Keratinocyte (primary cell): ENCODE results near the gene CD8B. TPM values are rescaled to one million over a fixed set of nuclear protein-coding genes. Genes with fewer than 3 reads are reported as not detected.

Source experiments
- DNase-seq: peaks from one replicate; pipeline ENCODE4 v3.0.0-alpha.2; 2011; ENCODE audit warnings: low read depth, missing footprints, low spot score
- FAIRE-seq: peaks from 2 replicates; lab custom pipeline; 2011; peaks lifted over from hg19 to GRCh38; lab: Jason Lieb, UNC
- H2AFZ ChIP-seq: 2 replicates; pipeline ENCODE4 v1.6.0; 2012; ENCODE audit warnings: low read length, control low read depth, inconsistent platforms; ENCODE audit not compliant: control insufficient read depth
- H3K27ac ChIP-seq: 2 replicates; pipeline ENCODE4 v1.5.1; 2011; ENCODE audit warnings: low read length; ENCODE audit not compliant: control insufficient read depth, insufficient read depth
- H3K27me3 ChIP-seq: 3 replicates; pipeline ENCODE4 v1.6.0; 2011; ENCODE audit warnings: low read length; ENCODE audit not compliant: control insufficient read depth, insufficient read depth; ENCODE audit errors: extremely low read depth
- H3K36me3 ChIP-seq, 2 experiments: 2 replicates in 1 of 2; 3 replicates in 1 of 2; pipeline ENCODE4 v1.5.1; 2011; ENCODE audit warnings: low read length in 2 of 2, mild to moderate bottlenecking in 1 of 2; ENCODE audit not compliant: control insufficient read depth in 2 of 2, insufficient read depth in 2 of 2; ENCODE audit errors: extremely low read depth in 1 of 2
- H3K4me1 ChIP-seq: 3 replicates; pipeline ENCODE4 v1.5.1; 2011; ENCODE audit warnings: low read length; ENCODE audit not compliant: control insufficient read depth, insufficient read depth; ENCODE audit errors: extremely low read depth
- H3K4me2 ChIP-seq: 3 replicates; pipeline ENCODE4 v1.6.0; 2011; ENCODE audit warnings: low read depth, low read length; ENCODE audit not compliant: control insufficient read depth, insufficient read depth; ENCODE audit errors: extremely low read depth
- H3K4me3 ChIP-seq, 3 experiments: fragments of 200-600 bp in 1 of 3; sonication (generic) in 1 of 3; 2 replicates in 2 of 3; 3 replicates in 1 of 3; pipeline ENCODE4 v1.5.1; 2011 to 2016; ENCODE audit warnings: low read length in 3 of 3, mild to moderate bottlenecking in 3 of 3, control low read depth in 2 of 3, inconsistent platforms in 1 of 3, low read depth in 1 of 3, mixed read lengths in 1 of 3, mixed run types in 1 of 3, moderate library complexity in 1 of 3; ENCODE audit not compliant: control insufficient read depth in 2 of 3, insufficient read depth in 2 of 3; ENCODE audit errors: extremely low read depth in 1 of 3
- H3K79me2 ChIP-seq: 2 replicates; pipeline ENCODE4 v1.6.0; 2012; ENCODE audit warnings: low read length; ENCODE audit not compliant: control insufficient read depth, insufficient read depth
- H3K9ac ChIP-seq: 3 replicates; pipeline ENCODE4 v1.6.0; 2011; ENCODE audit warnings: low read length; ENCODE audit not compliant: control insufficient read depth, insufficient read depth; ENCODE audit errors: extremely low read depth
- H3K9me1 ChIP-seq: 3 replicates; pipeline ENCODE4 v1.6.0; 2011; ENCODE audit warnings: low read length; ENCODE audit not compliant: control insufficient read depth, insufficient read depth; ENCODE audit errors: extremely low read depth
- H3K9me3 ChIP-seq: 2 replicates; pipeline ENCODE4 v1.5.1; 2012; ENCODE audit warnings: low read depth, low read length; ENCODE audit not compliant: control insufficient read depth
- H4K20me1 ChIP-seq: 3 replicates; pipeline ENCODE4 v1.6.0; 2011; ENCODE audit warnings: low read length; ENCODE audit not compliant: control insufficient read depth, insufficient read depth; ENCODE audit errors: extremely low read depth
- CTCF ChIP-seq, 3 experiments: IDR thresholded peaks in 1 of 3; conservative IDR thresholded peaks in 1 of 3; optimal IDR thresholded peaks in 1 of 3; 2 replicates in 2 of 3; 3 replicates in 1 of 3; pipeline versions ENCODE3 to v1.5.1; 2011; ENCODE audit warnings: low read length in 3 of 3, mild to moderate bottlenecking in 3 of 3, moderate library complexity in 2 of 3, control low read depth in 1 of 3, inconsistent platforms in 1 of 3; ENCODE audit not compliant: insufficient read depth in 2 of 3; ENCODE audit errors: extremely low read depth in 1 of 3
- EZH2 ChIP-seq: IDR thresholded peaks from one replicate; pipeline ENCODE4 v1.6.1; 2012; ENCODE audit warnings: inconsistent platforms, mild to moderate bottlenecking, low read length, moderate library complexity
- dilution Hi-C: fragments of 300-500 bp; cut with MboI; formaldehyde crosslinking; loops from one replicate; pipeline ENCODE4 v1.7.0; 2020; ENCODE audit warnings: low sequenced_read_pairs; ENCODE audit not compliant: extremely low pct_ligation_motif_present
- polyA plus RNA-seq, 5 experiments: library from polyadenylated mRNA; depleted of rRNA in 3 of 5; stranded (reverse) in 3 of 5; stranded (forward) in 1 of 5; unstranded in 1 of 5; fragments of >200 nt; gene quantifications; 1 replicate in 1 of 5; 2 replicates in 3 of 5; 3 replicates in 1 of 5; pipeline versions ENCODE4 v1.2.1 to v1.2.3, GENCODE V29; 2011 to 2012; ENCODE audit warnings: missing spikeins in 2 of 5, low read depth in 1 of 5, low replicate concordance in 1 of 5

CD8B gene
- polyA plus RNA-seq, 1 donor (not counting 4 experiments of a cell fraction or from before 2014, with no cell fraction given), result not detected

DNA sequence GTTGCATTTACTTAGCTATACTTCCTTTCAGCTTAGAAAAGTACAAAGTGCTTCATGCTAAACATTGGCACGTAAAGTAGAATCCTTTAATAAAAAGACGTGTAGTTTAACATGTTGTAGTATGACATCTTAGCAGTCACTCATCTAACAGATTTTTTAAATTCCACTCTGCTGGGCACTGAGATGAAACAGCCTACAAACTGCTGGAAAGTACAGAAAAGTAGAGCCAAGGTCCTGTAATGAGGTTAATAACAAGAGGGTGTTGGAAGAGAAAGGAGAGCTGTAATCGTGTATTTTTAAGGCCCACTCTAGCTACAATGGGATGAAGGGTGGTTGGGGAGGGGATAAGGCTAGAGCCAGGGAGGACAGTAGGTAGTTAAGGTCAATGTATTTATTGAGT lies 81.7 kb downstream of the CD8B start:
- Histone ChIP-seq H2AFZ (no peak overlapping the region), H3K4me3 (no peak overlapping the region), H3K4me1 (no peaks in the 10 kb centered on the region), H3K27ac (no peak overlapping the region), H3K9me3 (no peaks in the 10 kb centered on the region), H3K79me2 (no peaks in the 10 kb centered on the region), H3K9me1 (no peaks in the 10 kb centered on the region), H3K4me2 (no peak overlapping the region), H3K27me3 (no peaks in the 10 kb centered on the region), H3K9ac (no peak overlapping the region), H3K36me3 (peaks cover 0 to 3% of the 10 kb centered on the region in 2 experiments), H4K20me1 (no peaks in the 10 kb centered on the region)
- TF ChIP-seq EZH2 (no peak), CTCF (optimal IDR thresholded peaks at IDR 0.05 in 1 of 3, IDR thresholded peaks at IDR 0.05 in 1 of 3, conservative IDR thresholded peaks at IDR 0.05 in 1 of 3; ENCODE audit: extremely low read depth in 1 of 3, insufficient read depth in 2 of 3, low read length in 3 of 3) (no peak)
- no peak for FAIRE-seq
- dilution Hi-C loops, result no loop called here
- no peak for DNase-seq

- H3K4me2 ChIP-seq, result no peak overlapping the region
- no peaks in the 10 kb centered on the region for H3K9me3 ChIP-seq
- H3K9me1 ChIP-seq, result no peaks in the 10 kb centered on the region
- no peak for TF ChIP-seq EZH2
- TF ChIP-seq CTCF (optimal IDR thresholded peaks at IDR 0.05 in 1 of 3, IDR thresholded peaks at IDR 0.05 in 1 of 3, conservative IDR thresholded peaks at IDR 0.05 in 1 of 3; ENCODE audit: extremely low read depth in 1 of 3, insufficient read depth in 2 of 3, low read length in 3 of 3), result no peak
- no peaks in the 10 kb centered on the region for H3K27me3 ChIP-seq
- no peak overlapping the region for H2AFZ ChIP-seq
- H3K27ac ChIP-seq, result no peak overlapping the region
- H3K9ac ChIP-seq, result no peak overlapping the region
- no peak for FAIRE-seq
- H3K36me3 ChIP-seq, result peaks cover 0 to 6% of the 10 kb centered on the region in 2 experiments
- no peaks in the 10 kb centered on the region for H3K79me2 ChIP-seq
- no peak for DNase-seq
- H4K20me1 ChIP-seq, result no peaks in the 10 kb centered on the region
- no peaks in the 10 kb centered on the region for H3K4me1 ChIP-seq
- H3K4me3 ChIP-seq, result no peak overlapping the region
- dilution Hi-C loops, result no loop called here
Measured at GRCh38 chr2:86778957-86779356, 82.7 kb downstream of the CD8B start.
